ENCODE results near the gene PTP4A2. TPM values are rescaled to one million over a fixed set of nuclear protein-coding genes. Genes with fewer than 3 reads are reported as not detected.

PTP4A2 gene
- total RNA-seq, 1 donor from 2014 or later, result 204 TPM

- peak overlapping the region; percentile 43 for H3K27ac Mint-ChIP-seq (ENCODE audit: unreplicated experiment)
- no peak for TF ChIP-seq CTCF (IDR thresholded peaks at IDR 0.05)
- peaks cover 16% of the 10 kb centered on the region for H3K4me1 Mint-ChIP-seq (ENCODE audit: low read depth)
- no peaks in the 10 kb centered on the region for H3K27me3 Mint-ChIP-seq (ENCODE audit: low read depth)
- no peaks in the 10 kb centered on the region for H3K36me3 Mint-ChIP-seq (ENCODE audit: low read depth)
- no peak for DNase-seq (ENCODE audit: low spot score)
- H3K4me3 Mint-ChIP-seq (ENCODE audit: unreplicated experiment), result no peak overlapping the region
- no peaks in the 10 kb centered on the region for H3K9me3 Mint-ChIP-seq (ENCODE audit: low read depth)
These were observed 57.0 kb downstream of the PTP4A2 start for GRCh38 chr1:31880957-31881687.

- no peak overlapping the region for H3K4me3 Mint-ChIP-seq (ENCODE audit: unreplicated experiment)
- H3K4me1 Mint-ChIP-seq (ENCODE audit: low read depth), result peaks cover 16% of the 10 kb centered on the region
- no peak for DNase-seq (ENCODE audit: low spot score)
- no peaks in the 10 kb centered on the region for H3K9me3 Mint-ChIP-seq (ENCODE audit: low read depth)
- H3K27me3 Mint-ChIP-seq (ENCODE audit: low read depth), result no peaks in the 10 kb centered on the region
- H3K27ac Mint-ChIP-seq (ENCODE audit: unreplicated experiment), result no peak overlapping the region
- no peaks in the 10 kb centered on the region for H3K36me3 Mint-ChIP-seq (ENCODE audit: low read depth)
- TF ChIP-seq CTCF (IDR thresholded peaks at IDR 0.05), result no peak
These were observed 58.1 kb downstream of the PTP4A2 start for GRCh38 chr1:31879981-31880608.

GRCh38 chr1:31878058-31878457 is 60.1 kb downstream of the PTP4A2 start:
- DNase-seq (ENCODE audit: low spot score), result no peak
- Mint-ChIP-seq H3K9me3 (ENCODE audit: low read depth) (peaks cover 2% of the 10 kb centered on the region), H3K36me3 (ENCODE audit: low read depth) (no peaks in the 10 kb centered on the region), H3K27ac (ENCODE audit: unreplicated experiment) (no peak overlapping the region), H3K4me3 (ENCODE audit: unreplicated experiment) (no peak overlapping the region), H3K4me1 (ENCODE audit: low read depth) (peaks cover 16% of the 10 kb centered on the region), H3K27me3 (ENCODE audit: low read depth) (no peaks in the 10 kb centered on the region)
- no peak for TF ChIP-seq CTCF (IDR thresholded peaks at IDR 0.05)

GRCh38 chr1:31877544-31877943 is 60.6 kb downstream of the PTP4A2 start:
- peaks cover 16% of the 10 kb centered on the region for H3K4me1 Mint-ChIP-seq (ENCODE audit: low read depth)
- H3K27ac Mint-ChIP-seq (ENCODE audit: unreplicated experiment), result no peak overlapping the region
- no peak for TF ChIP-seq CTCF (IDR thresholded peaks at IDR 0.05)
- DNase-seq (ENCODE audit: low spot score), result no peak
- H3K9me3 Mint-ChIP-seq (ENCODE audit: low read depth), result peaks cover 5% of the 10 kb centered on the region
- no peaks in the 10 kb centered on the region for H3K36me3 Mint-ChIP-seq (ENCODE audit: low read depth)
- no peak overlapping the region for H3K4me3 Mint-ChIP-seq (ENCODE audit: unreplicated experiment)
- no peaks in the 10 kb centered on the region for H3K27me3 Mint-ChIP-seq (ENCODE audit: low read depth)

- DNase-seq (ENCODE audit: low spot score), result no peak
- no peak for TF ChIP-seq CTCF (IDR thresholded peaks at IDR 0.05)
- no peak overlapping the region for H3K27ac Mint-ChIP-seq (ENCODE audit: unreplicated experiment)
- H3K9me3 Mint-ChIP-seq (ENCODE audit: low read depth), result peaks cover 5% of the 10 kb centered on the region
- H3K36me3 Mint-ChIP-seq (ENCODE audit: low read depth), result peaks cover 1% of the 10 kb centered on the region
- no peaks in the 10 kb centered on the region for H3K27me3 Mint-ChIP-seq (ENCODE audit: low read depth)
- H3K4me3 Mint-ChIP-seq (ENCODE audit: unreplicated experiment), result no peak overlapping the region
- H3K4me1 Mint-ChIP-seq (ENCODE audit: low read depth), result peaks cover 6% of the 10 kb centered on the region
These were observed 62.4 kb downstream of the PTP4A2 start for GRCh38 chr1:31875636-31876236.
